Posterior cingulate gyrus (tissue), 11 donors: Measurements from ENCODE around the gene SSRP1.
A peak's percentile ranks its signal among the peaks of the same experiment; 100 is the strongest.
"Not testable (repeated sequence)": the region's sequence is repeated elsewhere in the genome, so short reads cannot be mapped to it uniquely, and the experiment has no call there.

Source experiments
- DNase-seq, 10 donors: peaks; one replicate each; pipeline versions ENCODE4 v3.0.0 to v3.0.0-alpha.2; 2020 to 2021; ENCODE audit warnings: mixed read lengths in 3 of 10
- intact Hi-C: fragments of 100-400 bp; cut with DNase I; formaldehyde crosslinking; loops from one replicate; pipeline ENCODE4 v1.15.1; 2023

Gene SSRP1

GRCh38 chr11:57335343-57336110, at the start of gene SSRP1:
Gene SSRP1 (minus strand): TSS chr11:57335892. CDS start chr11:57335121, 771 bp downstream.
- DNase-seq, result peak; percentile 80 to 99 (median 92)
- intact Hi-C loops, result loop anchor here (1.0 to 5.0 kb wide), 2 partner anchors 10 to 197 kb away; partner anchors contain the start of gene TIMM10

- DNase-seq, result peak in 1 of 10 donors; percentile 20
- intact Hi-C loops, result no loop called here
Observed at GRCh38 chr11:57380975-57381374, 45.3 kb upstream of the SSRP1 start, which contains the start of gene PRG3. Gene PRG3 (minus strand): TSS chr11:57381150. CDS start chr11:57380708, 442 bp downstream.

GRCh38 chr11:57379732-57380131, 44.0 kb upstream of the SSRP1 start:
- intact Hi-C loops, result no loop called here
- DNase-seq, result peak in 1 of 10 donors; percentile 4

GRCh38 chr11:57378186-57378585, 42.5 kb upstream of the SSRP1 start:
- DNase-seq, result no peak
- intact Hi-C loops, result no loop called here

GRCh38 chr11:57377107-57377506, 41.4 kb upstream of the SSRP1 start:
- DNase-seq, result peak in 1 of 10 donors; percentile 83
- intact Hi-C loops, result no loop called here

- DNase-seq, result peak in 1 of 10 donors; percentile 58
- intact Hi-C loops, result no loop called here
Observed at GRCh38 chr11:57376095-57377090, 40.7 kb upstream of the SSRP1 start.

- DNase-seq, result peak in 1 of 10 donors; percentile 68
- intact Hi-C loops, result no loop called here
Observed at GRCh38 chr11:57375490-57375889, 39.8 kb upstream of the SSRP1 start.

- DNase-seq, result no peak
- intact Hi-C loops, result no loop called here
Observed at GRCh38 chr11:57374966-57375365, 39.3 kb upstream of the SSRP1 start.

GRCh38 chr11:57373146-57373545, 37.5 kb upstream of the SSRP1 start:
- no peak for DNase-seq
- intact Hi-C loops, result no loop called here

- DNase-seq, result peak in 1 of 10 donors; percentile 12
- intact Hi-C loops, result no loop called here
Observed at GRCh38 chr11:57370941-57371340, 35.2 kb upstream of the SSRP1 start.

GRCh38 chr11:57370251-57370650, 34.6 kb upstream of the SSRP1 start:
- peak in 1 of 10 donors; percentile 19 for DNase-seq
- intact Hi-C loops, result no loop called here

GRCh38 chr11:57368845-57369232, 33.1 kb upstream of the SSRP1 start:
- DNase-seq, result peak in 1 of 10 donors; percentile 18

GRCh38 chr11:57368106-57368844, 32.6 kb upstream of the SSRP1 start:
- intact Hi-C loops, result no loop called here
- DNase-seq, result peak in 1 of 10 donors; percentile 68

More at GRCh38 chr11:57368845-57369232, 33.1 kb upstream of the SSRP1 start:
- intact Hi-C loops, result no loop called here

GRCh38 chr11:57364851-57365660, 29.4 kb upstream of the SSRP1 start:
- peak in 3 of 10 donors; percentile 34 to 83 (median 66) for DNase-seq
- intact Hi-C loops, result no loop called here

- DNase-seq, result peak in 5 of 10 donors; percentile 42 to 88 (median 83)
- intact Hi-C loops, result no loop called here
Observed at GRCh38 chr11:57363131-57364080, 27.7 kb upstream of the SSRP1 start.

- no peak for DNase-seq
- intact Hi-C loops, result no loop called here
Observed at GRCh38 chr11:57361926-57362325, 26.2 kb upstream of the SSRP1 start.

- DNase-seq, intact Hi-C loops: not testable (repeated sequence)
Observed at GRCh38 chr11:57361420-57361819, 25.7 kb upstream of the SSRP1 start.

GRCh38 chr11:57360991-57361390, 25.3 kb upstream of the SSRP1 start:
- DNase-seq, result peak in 1 of 10 donors; percentile 67
- intact Hi-C loops, result no loop called here
